ENCODE data around the gene FTCD.
"Not testable (repeated sequence)": the region's sequence is repeated elsewhere in the genome, so short reads cannot be mapped to it uniquely, and the experiment has no call there.

Gene FTCD

GRCh38 chr21:46111857-46112724 is 43.3 kb downstream of the FTCD start:
- no peak for DNase-seq (ENCODE audit: low read depth in 3 of 3)

- no peak for DNase-seq (ENCODE audit: low read depth in 3 of 3)
Observed at GRCh38 chr21:46111193-46111571, 44.2 kb downstream of the FTCD start.

- no peak for DNase-seq (ENCODE audit: low read depth in 3 of 3)
Observed at GRCh38 chr21:46110499-46111192, 44.7 kb downstream of the FTCD start.

DNA sequence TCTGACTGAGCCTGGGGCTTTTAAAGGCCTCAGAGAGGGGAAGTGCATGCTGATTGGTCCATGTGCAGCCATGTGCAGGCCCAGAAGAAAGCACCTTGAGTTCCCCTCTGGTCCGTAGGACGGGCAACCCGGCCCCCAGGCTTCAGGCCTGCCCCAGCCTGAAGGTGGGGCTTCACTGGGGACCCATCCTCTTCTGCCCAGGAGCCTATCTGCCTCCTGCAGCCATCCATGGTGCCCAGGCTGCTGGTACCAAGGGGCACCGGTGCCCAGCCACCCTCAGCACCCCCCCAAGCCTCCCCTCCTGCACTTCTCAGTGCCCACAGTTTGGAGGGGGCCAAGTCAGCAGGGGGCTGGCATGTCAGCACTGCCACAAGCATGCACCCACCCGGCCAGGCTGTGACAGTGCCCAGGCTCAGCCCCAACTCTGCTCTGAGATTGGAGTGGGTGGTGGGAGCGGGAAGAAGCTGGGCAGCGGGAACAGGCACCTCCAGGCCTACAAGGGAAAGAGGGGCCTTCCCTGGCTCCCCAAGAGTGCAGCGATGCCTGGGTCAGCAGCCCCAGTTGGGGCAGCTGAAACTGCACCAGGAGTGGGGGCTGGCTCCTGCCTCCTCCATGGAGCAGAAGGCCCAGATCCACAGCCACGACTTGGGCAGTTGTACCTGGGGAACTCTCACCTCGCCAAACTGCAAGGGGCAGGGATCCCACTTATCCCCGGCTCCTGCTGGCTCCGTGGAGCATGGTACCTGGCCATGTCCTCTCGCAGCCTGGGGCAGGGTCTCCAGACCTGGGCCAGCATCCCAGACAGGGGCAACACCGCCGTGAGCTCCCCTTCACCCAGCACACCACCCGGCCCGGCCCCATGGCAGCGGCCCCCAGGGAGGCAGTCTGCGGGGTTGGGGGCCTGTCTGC is 45.8 kb downstream of the FTCD start:
- no peak for DNase-seq (ENCODE audit: low read depth in 3 of 3)

DNA sequence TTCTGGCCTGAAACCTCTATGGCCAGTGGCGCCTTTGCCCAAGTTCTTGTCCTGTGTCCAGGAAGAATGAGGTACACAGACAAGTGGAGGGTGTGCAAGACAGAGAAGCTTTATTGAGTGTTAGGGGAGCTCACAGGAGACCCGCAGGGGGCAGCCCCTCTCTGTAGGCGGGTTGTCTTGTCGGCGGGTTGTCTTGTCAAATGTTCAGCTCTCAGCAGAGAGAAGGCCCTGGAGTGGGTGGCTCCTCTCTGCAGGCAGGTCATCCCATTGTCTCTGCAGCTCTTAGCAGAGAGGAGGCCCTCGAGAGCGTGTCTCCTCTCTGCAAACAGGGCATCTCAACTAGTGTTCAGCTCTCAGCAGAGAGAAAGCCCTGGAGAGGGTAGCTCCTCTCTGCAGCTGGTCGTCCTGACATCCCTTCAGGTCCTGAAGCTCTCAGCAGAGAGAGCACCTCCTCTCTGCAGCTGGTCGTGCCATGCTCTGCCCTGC is 46.5 kb downstream of the FTCD start:
- no peak for DNase-seq (ENCODE audit: low read depth in 3 of 3)

- not testable (repeated sequence) for DNase-seq (ENCODE audit: low read depth in 3 of 3)
Observed at GRCh38 chr21:46107376-46107775, 48.0 kb downstream of the FTCD start.

GRCh38 chr21:46104104-46104503 is 51.3 kb downstream of the FTCD start:
- no peak for DNase-seq (ENCODE audit: low read depth in 3 of 3)

DNA sequence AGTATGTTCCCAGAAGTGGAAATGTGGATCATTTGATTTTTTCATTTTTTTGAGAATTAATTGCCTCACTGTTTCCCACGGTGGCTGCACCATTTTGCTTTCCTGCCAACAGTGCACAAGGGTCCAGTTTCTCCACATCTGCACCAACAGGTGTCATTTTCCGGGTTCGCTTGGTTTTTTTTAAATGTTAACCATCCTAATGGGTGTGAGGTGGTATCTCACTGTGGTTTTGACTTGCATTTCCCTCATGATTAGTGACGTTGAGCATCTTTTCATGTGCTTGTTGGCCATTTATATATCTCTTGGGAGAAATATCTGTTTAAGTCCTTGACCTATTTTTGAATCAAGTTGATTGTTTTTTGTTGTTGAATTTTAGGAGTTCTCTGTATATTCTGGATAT is 54.5 kb downstream of the FTCD start:
- no peak for DNase-seq (ENCODE audit: low read depth in 3 of 3)

DNA sequence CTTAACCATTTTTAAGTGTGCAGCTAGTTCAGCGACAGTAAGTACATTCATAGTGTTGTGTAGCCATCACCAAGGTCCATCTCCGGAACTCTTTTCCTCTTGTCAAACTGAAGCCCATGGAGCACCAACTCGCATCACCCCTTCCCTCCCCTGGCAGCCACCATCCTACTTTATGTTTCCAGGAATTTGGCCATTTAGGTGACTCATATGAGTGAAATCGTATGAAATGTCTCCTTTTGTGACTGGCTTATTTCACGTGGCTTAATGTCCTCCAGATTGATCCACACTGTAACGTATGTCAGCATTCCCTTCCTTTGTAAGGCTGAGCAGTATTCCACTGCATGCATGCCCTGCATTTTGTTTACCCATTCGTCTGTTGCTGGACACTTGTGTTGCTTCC is 55.0 kb downstream of the FTCD start:
- no peak for DNase-seq (ENCODE audit: low read depth in 3 of 3)

DNA sequence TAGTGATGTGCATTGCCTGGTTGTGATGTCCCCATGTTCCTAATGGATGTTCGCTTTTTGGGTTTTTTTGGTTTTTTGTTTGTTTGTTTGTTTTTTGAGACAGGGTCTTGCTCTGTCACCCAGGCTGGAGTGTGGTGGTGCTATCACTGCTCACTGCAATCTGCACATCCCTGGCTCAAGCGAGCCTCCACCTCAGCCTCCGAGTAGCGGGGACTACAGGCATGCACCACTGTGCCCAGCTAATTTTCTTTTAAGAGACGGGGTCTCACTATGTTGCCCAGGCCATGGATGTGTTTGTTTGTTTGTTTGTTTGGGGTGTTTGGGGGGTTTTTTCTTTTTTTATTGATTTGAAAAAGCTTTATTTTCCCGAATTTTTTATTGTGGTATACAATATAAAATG is 55.4 kb downstream of the FTCD start:
- DNase-seq (ENCODE audit: low read depth in 3 of 3), result no peak

DNA sequence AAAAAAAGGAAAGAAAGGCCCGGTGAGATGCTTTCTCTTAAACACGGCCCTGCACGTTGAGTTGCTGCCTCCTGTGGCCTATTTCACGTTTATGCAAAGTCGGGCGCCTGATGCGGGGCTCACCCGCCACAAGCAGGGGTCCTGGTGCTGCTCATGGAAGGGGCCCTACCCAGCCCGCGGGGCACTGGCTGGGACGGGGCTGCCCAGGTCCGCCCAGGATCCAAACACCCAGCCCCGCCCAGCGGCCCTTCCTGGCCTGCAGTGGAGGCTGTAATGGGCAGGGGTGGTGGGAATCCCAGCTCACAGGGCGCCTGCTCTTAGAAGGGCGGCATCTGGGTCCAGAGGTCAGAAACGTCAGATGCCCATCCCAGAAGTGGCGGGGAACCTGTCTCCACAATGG is 55.9 kb downstream of the FTCD start:
- no peak for DNase-seq (ENCODE audit: low read depth in 3 of 3)

DNA sequence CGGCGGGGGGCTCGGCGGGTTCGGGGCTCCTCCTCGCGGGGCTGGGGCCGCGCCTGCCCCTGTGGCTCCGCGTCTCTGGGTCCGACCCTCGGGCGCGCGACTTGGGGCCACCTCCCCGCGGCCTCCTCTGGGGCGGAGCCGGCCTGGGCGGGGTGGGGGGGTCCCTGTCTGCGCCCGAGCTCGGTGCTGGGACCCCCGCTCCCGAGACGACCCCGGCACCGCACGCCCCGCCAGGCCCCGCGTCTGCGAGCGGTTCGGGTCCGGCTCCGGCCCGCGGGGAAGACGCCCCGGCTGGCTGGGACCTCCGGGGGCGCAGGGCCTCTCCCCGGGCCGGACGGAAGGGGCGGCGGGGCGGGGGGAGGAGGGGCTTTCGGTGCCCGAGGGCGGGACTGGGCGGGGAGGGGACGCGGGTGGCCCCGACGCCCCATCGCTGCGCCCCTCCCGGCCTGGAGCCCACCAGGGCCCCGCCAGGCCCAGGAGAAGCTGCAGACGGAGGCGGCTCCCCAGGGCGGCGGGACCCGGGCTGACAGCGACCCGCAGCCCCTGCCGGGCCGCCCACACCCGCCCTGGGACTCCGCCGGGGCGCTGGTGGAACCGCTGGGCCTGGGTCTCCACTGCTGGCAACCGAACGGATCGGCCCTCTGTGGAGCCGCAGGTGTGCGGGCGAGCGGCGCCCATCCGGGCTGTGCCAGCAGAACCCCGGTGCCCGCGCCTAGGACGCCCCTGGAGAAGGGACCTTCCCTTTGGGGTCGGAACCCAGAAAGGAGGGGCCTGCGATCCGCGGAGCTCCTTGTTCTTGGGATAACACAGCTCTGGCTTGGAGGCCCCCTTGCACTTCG is 56.9 kb downstream of the FTCD start:
- DNase-seq (ENCODE audit: low read depth in 3 of 3), result no peak

DNA sequence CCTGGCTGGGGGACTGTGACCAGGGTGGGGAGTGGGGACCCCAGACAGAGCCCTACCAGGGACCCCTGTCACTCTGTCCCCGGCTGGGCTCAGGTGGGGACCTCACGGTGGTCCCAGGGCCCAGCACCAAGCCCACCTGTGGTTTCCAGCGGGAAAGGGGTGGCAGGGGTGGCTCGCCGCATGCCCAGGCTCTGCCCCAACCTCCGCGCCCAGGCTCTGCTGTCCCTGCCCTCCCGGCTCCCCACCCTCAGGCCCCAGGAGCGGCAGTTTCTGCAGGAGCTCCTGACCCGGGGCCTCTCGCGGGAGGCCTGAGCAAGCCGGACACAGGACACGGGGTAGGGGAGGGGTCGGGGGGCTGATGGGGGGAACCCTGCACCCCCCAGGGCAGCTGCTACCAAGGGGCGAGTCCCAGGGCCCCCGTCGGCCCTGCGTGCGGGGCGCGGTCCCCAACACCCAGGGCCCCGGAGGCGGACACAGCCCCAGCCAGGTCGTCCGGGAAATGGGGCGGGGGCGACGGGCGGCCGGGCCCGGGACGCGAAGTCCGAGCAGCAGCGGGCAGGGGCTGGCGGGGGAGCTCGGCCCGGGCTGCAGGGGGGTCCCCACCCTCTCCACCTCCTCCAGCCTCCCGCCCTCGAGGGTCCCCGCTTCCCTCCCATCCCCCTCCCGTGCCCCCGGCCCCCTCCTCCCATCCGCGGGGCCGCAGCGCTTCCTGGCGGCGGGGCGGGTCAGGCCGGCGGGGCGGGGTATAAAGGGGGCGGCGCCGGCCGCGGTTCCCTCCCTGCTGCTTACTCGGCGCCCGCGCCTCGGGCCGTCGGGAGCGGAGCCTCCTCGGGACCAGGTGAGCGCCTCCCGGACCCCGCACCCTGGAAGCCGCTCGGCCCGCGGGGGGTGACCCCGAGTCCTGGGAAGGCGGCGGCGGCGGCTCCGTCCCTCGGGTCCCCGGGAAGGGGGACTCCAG is 57.8 kb downstream of the FTCD start, which contains the start of gene COL6A2:
TSS of gene COL6A2 (plus strand) at position 777 of the 958 bp plus-strand sequence.
- DNase-seq (ENCODE audit: low read depth in 3 of 3), result peak; percentile 28 to 45 (median 34)

GRCh38 chr21:46096596-46097335 is 58.6 kb downstream of the FTCD start:
- no peak for DNase-seq (ENCODE audit: low read depth in 3 of 3)

GRCh38 chr21:46095814-46096595 is 59.4 kb downstream of the FTCD start:
- no peak for DNase-seq (ENCODE audit: low read depth in 3 of 3)

DNA sequence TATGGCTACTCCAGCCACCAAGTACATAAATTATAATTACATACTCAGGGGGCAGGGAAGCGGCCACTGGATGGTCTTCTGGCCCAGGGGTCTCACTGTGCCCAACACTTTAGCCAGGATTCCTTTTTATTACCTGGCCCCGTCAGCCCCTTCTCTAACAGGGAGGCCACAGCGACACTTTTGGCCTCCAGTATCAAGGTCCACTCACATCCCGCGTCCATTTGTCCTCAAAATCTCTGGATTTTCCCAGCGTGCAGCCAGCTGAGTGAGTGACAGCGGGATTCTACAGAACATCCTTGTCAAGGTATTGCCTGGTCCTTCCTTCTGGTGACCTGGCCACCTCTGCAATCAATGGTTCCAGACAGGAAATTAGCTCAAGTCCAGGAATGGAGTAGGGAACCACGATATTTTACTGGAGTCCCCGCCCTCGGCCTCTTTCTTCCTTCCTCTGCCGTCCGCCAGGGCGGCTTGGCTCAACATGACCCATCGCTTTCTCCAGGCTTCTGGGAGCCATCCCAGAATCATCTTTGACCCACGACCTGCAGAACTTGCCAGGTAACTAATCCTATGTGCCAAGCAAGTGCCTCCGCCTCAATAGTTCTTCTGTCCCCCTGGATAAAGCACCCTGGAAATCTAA is 60.2 kb downstream of the FTCD start:
- DNase-seq (ENCODE audit: low read depth in 3 of 3), result no peak

- DNase-seq (ENCODE audit: low read depth in 3 of 3), result no peak
Observed at GRCh38 chr21:46094401-46095082, 60.8 kb downstream of the FTCD start.

Measured in stimulated activated CD4-positive, alpha-beta T cell treated with anti-CD3 and anti-CD28 coated beads, TNF-alpha, amount 100 ng/mL, for 4 hours (primary cell).